ENCODE measurements around the gene GALNT1. TPM values are rescaled to one million over a fixed set of nuclear protein-coding genes. Genes with fewer than 3 reads are reported as not detected.

GALNT1 gene
- total and polyA plus RNA-seq, 9 of the 15 experiments (the other 6 are each of a cell fraction or from before 2014, with no cell fraction given), result 14.4 to 54.1 (median 36.6) TPM

GRCh38 chr18:35604369-35604768 is 22.8 kb downstream of the GALNT1 start:
- TF ChIP-seq, protein P1, sequence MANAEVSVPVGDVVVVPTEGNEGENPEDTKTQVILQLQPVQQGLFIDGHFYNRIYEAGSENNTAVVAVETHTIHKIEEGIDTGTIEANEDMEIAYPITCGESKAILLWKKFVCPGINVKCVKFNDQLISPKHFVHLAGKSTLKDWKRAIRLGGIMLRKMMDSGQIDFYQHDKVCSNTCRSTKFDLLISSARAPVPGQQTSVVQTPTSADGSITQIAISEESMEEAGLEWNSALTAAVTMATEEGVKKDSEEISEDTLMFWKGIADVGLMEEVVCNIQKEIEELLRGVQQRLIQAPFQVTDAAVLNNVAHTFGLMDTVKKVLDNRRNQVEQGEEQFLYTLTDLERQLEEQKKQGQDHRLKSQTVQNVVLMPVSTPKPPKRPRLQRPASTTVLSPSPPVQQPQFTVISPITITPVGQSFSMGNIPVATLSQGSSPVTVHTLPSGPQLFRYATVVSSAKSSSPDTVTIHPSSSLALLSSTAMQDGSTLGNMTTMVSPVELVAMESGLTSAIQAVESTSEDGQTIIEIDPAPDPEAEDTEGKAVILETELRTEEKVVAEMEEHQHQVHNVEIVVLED (CRISPR knock-in tag; IDR thresholded peaks at IDR 0.05), result no peak
- TF ChIP-seq BRF1 (IDR thresholded peaks at IDR 0.05; ENCODE audit: borderline replicate concordance, extremely low read depth, insufficient read length) (no peak), SLC30A9 (CRISPR knock-in tag; IDR thresholded peaks at IDR 0.05) (no peak)
- no TSS peak for BruUV-seq (replicated peaks)
- H3K9me3 ChIP-seq (replicated peaks; ENCODE audit: control insufficient read depth, insufficient read depth, low read depth, low read length), result peaks cover 10% of the 10 kb centered on the region; the same call in 1 of the 2 replicates
- no peak overlapping the region for H3K4me3 ChIP-seq
- H3K9ac ChIP-seq (ENCODE audit: insufficient read depth in 1 of 2, low read depth in 2 of 2, low read length in 2 of 2), result no peak overlapping the region
- intact Hi-C loops (cut with micrococcal nuclease), result no loop called here
- in situ Hi-C loops (cut with MboI), result no loop called here
- no peak for DNase-seq (ENCODE audit: extremely low read depth in 1 of 4, low spot score in 3 of 4)
- FAIRE-seq, result no peak
- CTCF ChIA-PET (ENCODE audit: low intra/inter-chr PET ratio), result no interaction called here
- no peaks in the 10 kb centered on the region for H3K27me3 ChIP-seq (ENCODE audit: control insufficient read depth in 2 of 2, insufficient read depth in 2 of 2, low read length in 2 of 2)
- no peaks in the 10 kb centered on the region for H4K20me1 ChIP-seq (replicated peaks; ENCODE audit: control insufficient read depth, insufficient read depth, low read length)
- 46% methylated on average over 3 of the region's 3 CpGs for WGBS (ENCODE audit: insufficient coverage, low coverage, missing lambda C conversion rate)
- H3K36me3 ChIP-seq (ENCODE audit: control insufficient read depth, insufficient read depth, low read length), result no peaks in the 10 kb centered on the region
- no peak overlapping the region for H3K4me2 ChIP-seq (ENCODE audit: insufficient read depth, low read length)
- no peaks in the 10 kb centered on the region for H3K4me1 ChIP-seq (replicated peaks in 1 of 2; ENCODE audit: control insufficient read depth in 2 of 2, insufficient read depth in 2 of 2, low read length in 2 of 2)
- no peak overlapping the region for H3K27ac ChIP-seq (ENCODE audit: extremely low read depth, low read depth, low read length)
- no peaks in the 10 kb centered on the region for H3K9me1 ChIP-seq (ENCODE audit: control insufficient read depth, insufficient read depth, low read length)
- POLR2A ChIA-PET, result no interaction called here
- 0 out of 3 replicates have a peak, but pooled peaks cover 4% of the 10 kb centered on the region for H3K79me2 ChIP-seq (ENCODE audit: control insufficient read depth, insufficient read depth, low read length)
- no peak for ATAC-seq
- H2AFZ ChIP-seq (ENCODE audit: low read depth, low read length), result no peak overlapping the region

Measured in K562 (cell line).